ENCODE measurements around the gene AGFG1. TPM values are rescaled to one million over a fixed set of nuclear protein-coding genes. Genes with fewer than 3 reads are reported as not detected.

The AGFG1 gene
- total and polyA plus RNA-seq, 2 donors (not counting 1 experiment from before 2014, with no cell fraction given), result 40.0 to 128 TPM

- TF ChIP-seq EZH2 (IDR thresholded peaks at IDR 0.05; ENCODE audit: low read length, missing control alignments) (no peak), CTCF (conservative IDR thresholded peaks at IDR 0.05 in 1 of 2, IDR thresholded peaks at IDR 0.05 in 1 of 2; ENCODE audit: low read depth in 1 of 2, low read length in 2 of 2) (no peak)
- no peaks in the 10 kb centered on the region for H3K36me3 ChIP-seq (ENCODE audit: control insufficient read depth, insufficient read depth, low read length)
- no peak overlapping the region for H3K4me2 ChIP-seq (ENCODE audit: extremely low read depth, insufficient read depth, low read length)
- no peaks in the 10 kb centered on the region for H4K20me1 ChIP-seq (ENCODE audit: control insufficient read depth, extremely low read depth, insufficient read depth, low read length)
- no peak overlapping the region for H3K9ac ChIP-seq (ENCODE audit: insufficient read depth, low read length)
- no peaks in the 10 kb centered on the region for H3K27me3 ChIP-seq (ENCODE audit: control insufficient read depth, insufficient read depth, low read length)
- H3K79me2 ChIP-seq (ENCODE audit: control insufficient read depth, insufficient read depth, low read length), result no peaks in the 10 kb centered on the region
- no peaks in the 10 kb centered on the region for H3K9me3 ChIP-seq (ENCODE audit: control insufficient read depth, insufficient read depth, low read depth, low read length)
- peak in 1 of 2 donors; percentile 89 for DNase-seq (ENCODE audit: low read depth in 2 of 2)
- H3K27ac ChIP-seq (ENCODE audit: insufficient read depth, low read length), result no peak overlapping the region
- H2AFZ ChIP-seq (ENCODE audit: low read length), result no peak overlapping the region
- H3K4me1 ChIP-seq (ENCODE audit: control insufficient read depth, extremely low read depth, insufficient read depth, low read length), result no peaks in the 10 kb centered on the region
- H3K4me3 ChIP-seq (replicated peaks in 1 of 4; ENCODE audit: control extremely low read depth in 1 of 4, insufficient read depth in 1 of 4, low read depth in 3 of 4, low read length in 4 of 4), result no peak overlapping the region
Measured at GRCh38 chr2:227455200-227455599, 16.8 kb upstream of the AGFG1 start.

GRCh38 chr2:227456102-227456501 is 15.9 kb upstream of the AGFG1 start:
- no peak overlapping the region for H3K9ac ChIP-seq (ENCODE audit: insufficient read depth, low read length)
- no peak for DNase-seq (ENCODE audit: low read depth in 2 of 2)
- H3K4me2 ChIP-seq (ENCODE audit: extremely low read depth, insufficient read depth, low read length), result no peak overlapping the region
- TF ChIP-seq CTCF (conservative IDR thresholded peaks at IDR 0.05 in 1 of 2, IDR thresholded peaks at IDR 0.05 in 1 of 2; ENCODE audit: low read depth in 1 of 2, low read length in 2 of 2) (no peak), EZH2 (IDR thresholded peaks at IDR 0.05; ENCODE audit: low read length, missing control alignments) (no peak)
- no peaks in the 10 kb centered on the region for H4K20me1 ChIP-seq (ENCODE audit: control insufficient read depth, extremely low read depth, insufficient read depth, low read length)
- H3K4me3 ChIP-seq (replicated peaks in 1 of 4; ENCODE audit: control extremely low read depth in 1 of 4, insufficient read depth in 1 of 4, low read depth in 3 of 4, low read length in 4 of 4), result no peak overlapping the region
- no peak overlapping the region for H3K27ac ChIP-seq (ENCODE audit: insufficient read depth, low read length)
- no peak overlapping the region for H2AFZ ChIP-seq (ENCODE audit: low read length)
- H3K27me3 ChIP-seq (ENCODE audit: control insufficient read depth, insufficient read depth, low read length), result no peaks in the 10 kb centered on the region
- no peaks in the 10 kb centered on the region for H3K36me3 ChIP-seq (ENCODE audit: control insufficient read depth, insufficient read depth, low read length)
- H3K79me2 ChIP-seq (ENCODE audit: control insufficient read depth, insufficient read depth, low read length), result no peaks in the 10 kb centered on the region
- H3K4me1 ChIP-seq (ENCODE audit: control insufficient read depth, extremely low read depth, insufficient read depth, low read length), result peaks cover 2% of the 10 kb centered on the region
- no peaks in the 10 kb centered on the region for H3K9me3 ChIP-seq (ENCODE audit: control insufficient read depth, insufficient read depth, low read depth, low read length)

GRCh38 chr2:227456772-227457171 is 15.2 kb upstream of the AGFG1 start:
- Histone ChIP-seq H3K4me2 (ENCODE audit: extremely low read depth, insufficient read depth, low read length) (no peak overlapping the region), H3K9ac (ENCODE audit: insufficient read depth, low read length) (no peak overlapping the region), H3K4me1 (ENCODE audit: control insufficient read depth, extremely low read depth, insufficient read depth, low read length) (peaks cover 2% of the 10 kb centered on the region), H3K9me3 (ENCODE audit: control insufficient read depth, insufficient read depth, low read depth, low read length) (no peaks in the 10 kb centered on the region), H3K27ac (ENCODE audit: insufficient read depth, low read length) (no peak overlapping the region), H3K4me3 (replicated peaks in 1 of 4; ENCODE audit: control extremely low read depth in 1 of 4, insufficient read depth in 1 of 4, low read depth in 3 of 4, low read length in 4 of 4) (no peak overlapping the region), H3K36me3 (ENCODE audit: control insufficient read depth, insufficient read depth, low read length) (no peaks in the 10 kb centered on the region), H3K79me2 (ENCODE audit: control insufficient read depth, insufficient read depth, low read length) (no peaks in the 10 kb centered on the region), H3K27me3 (ENCODE audit: control insufficient read depth, insufficient read depth, low read length) (no peaks in the 10 kb centered on the region), H4K20me1 (ENCODE audit: control insufficient read depth, extremely low read depth, insufficient read depth, low read length) (no peaks in the 10 kb centered on the region), H2AFZ (ENCODE audit: low read length) (no peak overlapping the region)
- DNase-seq (ENCODE audit: low read depth in 2 of 2), result peak in 1 of 2 donors; percentile 87
- TF ChIP-seq CTCF (conservative IDR thresholded peaks at IDR 0.05 in 1 of 2, IDR thresholded peaks at IDR 0.05 in 1 of 2; ENCODE audit: low read depth in 1 of 2, low read length in 2 of 2) (no peak), EZH2 (IDR thresholded peaks at IDR 0.05; ENCODE audit: low read length, missing control alignments) (no peak)

All from fibroblast of lung (primary cell).